HG03442 (cell line): ENCODE results near the gene SYT12.
"Not testable (repeated sequence)": the region's sequence is repeated elsewhere in the genome, so short reads cannot be mapped to it uniquely, and the experiment has no call there.

ENCODE experiments used
- ATAC-seq: cut with Tn5 transposase; IDR thresholded peaks from one replicate; pipeline ENCODE4 v1.9.1; 2021; ENCODE audit warnings: mild to moderate bottlenecking, moderate library complexity; ENCODE audit not compliant: unreplicated experiment

The SYT12 gene

GRCh38 chr11:67022961-67023956, at the start of gene SYT12:
Gene SYT12, plus strand, starts transcription at chr11:67023134. Its CDS starts 7,011 bp downstream, at chr11:67030145.
- no peak for ATAC-seq

- ATAC-seq, result no peak
Measured at GRCh38 chr11:66973956-66974580, 48.9 kb upstream of the SYT12 start.

GRCh38 chr11:66974724-66975404, 48.1 kb upstream of the SYT12 start, which contains the start of gene C11orf86:
Gene C11orf86, plus strand, starts transcription at chr11:66975304. Its CDS starts 59 bp downstream, at chr11:66975363.
- no peak for ATAC-seq

GRCh38 chr11:66975405-66976027, 47.4 kb upstream of the SYT12 start:
- ATAC-seq, result no peak

- no peak for ATAC-seq
Measured at GRCh38 chr11:66976028-66976467, 46.9 kb upstream of the SYT12 start.

- ATAC-seq, result no peak
Measured at GRCh38 chr11:66976925-66977324, 46.0 kb upstream of the SYT12 start.

- no peak for ATAC-seq
Measured at GRCh38 chr11:66978229-66978628, 44.7 kb upstream of the SYT12 start.

- no peak for ATAC-seq
Measured at GRCh38 chr11:66978717-66979116, 44.2 kb upstream of the SYT12 start.

GRCh38 chr11:66979336-66979980, 43.5 kb upstream of the SYT12 start:
- no peak for ATAC-seq

GRCh38 chr11:66981976-66982578, 40.9 kb upstream of the SYT12 start:
- ATAC-seq, result no peak

- ATAC-seq, result no peak
Measured at GRCh38 chr11:66983275-66983924, 39.5 kb upstream of the SYT12 start.

- ATAC-seq, result no peak
Measured at GRCh38 chr11:66985508-66986177, 37.3 kb upstream of the SYT12 start.

- no peak for ATAC-seq
Measured at GRCh38 chr11:66986178-66986545, 36.8 kb upstream of the SYT12 start.

- no peak for ATAC-seq
Measured at GRCh38 chr11:66987158-66987620, 35.7 kb upstream of the SYT12 start.

- ATAC-seq, result no peak
Measured at GRCh38 chr11:66987924-66988637, 34.9 kb upstream of the SYT12 start.

- not testable (repeated sequence) for ATAC-seq
Measured at GRCh38 chr11:66988741-66989140, 34.2 kb upstream of the SYT12 start.

GRCh38 chr11:66989360-66989759, 33.6 kb upstream of the SYT12 start:
- not testable (repeated sequence) for ATAC-seq

GRCh38 chr11:66992041-66992440, 30.9 kb upstream of the SYT12 start:
- no peak for ATAC-seq
